Mammary epithelial cell (primary cell): ENCODE data around the gene MED9.

Source experiments
- EZH2 ChIP-seq: IDR thresholded peaks from 2 replicates; pipeline ENCODE4 v1.6.1; 2012; ENCODE audit warnings: low read length, inconsistent platforms, borderline replicate concordance
- TF ChIP-seq, protein P1 (sequence below), 2 donors: IDR thresholded peaks in 1 of 2; conservative IDR thresholded peaks in 1 of 2; 2 replicates each; pipeline ENCODE4 v1.5.1; 2011 to 2012; ENCODE audit warnings: inconsistent platforms in 2 of 2, low read length in 2 of 2, mild to moderate bottlenecking in 2 of 2, control low read depth in 1 of 2, low read depth in 1 of 2; ENCODE audit not compliant: insufficient read depth in 1 of 2; ENCODE audit errors: extremely low read depth in 1 of 2

DNA sequence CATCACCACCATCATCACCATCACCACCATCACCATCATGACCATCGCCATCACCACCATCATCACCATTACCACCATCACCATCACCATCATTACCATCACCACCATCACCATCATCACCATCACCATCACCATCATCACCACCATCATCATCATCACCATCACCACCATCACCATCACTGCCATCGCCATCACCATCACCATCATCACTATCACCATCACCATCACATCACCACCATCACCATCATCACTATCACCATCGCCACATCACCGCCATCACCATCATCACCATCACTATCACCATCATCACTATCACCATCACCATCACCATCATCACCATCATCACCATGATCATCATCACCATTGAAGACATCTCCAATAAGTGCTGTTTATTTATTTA lies 16.8 kb upstream of the MED9 start:
- no peak for TF ChIP-seq EZH2
- TF ChIP-seq, protein P1, sequence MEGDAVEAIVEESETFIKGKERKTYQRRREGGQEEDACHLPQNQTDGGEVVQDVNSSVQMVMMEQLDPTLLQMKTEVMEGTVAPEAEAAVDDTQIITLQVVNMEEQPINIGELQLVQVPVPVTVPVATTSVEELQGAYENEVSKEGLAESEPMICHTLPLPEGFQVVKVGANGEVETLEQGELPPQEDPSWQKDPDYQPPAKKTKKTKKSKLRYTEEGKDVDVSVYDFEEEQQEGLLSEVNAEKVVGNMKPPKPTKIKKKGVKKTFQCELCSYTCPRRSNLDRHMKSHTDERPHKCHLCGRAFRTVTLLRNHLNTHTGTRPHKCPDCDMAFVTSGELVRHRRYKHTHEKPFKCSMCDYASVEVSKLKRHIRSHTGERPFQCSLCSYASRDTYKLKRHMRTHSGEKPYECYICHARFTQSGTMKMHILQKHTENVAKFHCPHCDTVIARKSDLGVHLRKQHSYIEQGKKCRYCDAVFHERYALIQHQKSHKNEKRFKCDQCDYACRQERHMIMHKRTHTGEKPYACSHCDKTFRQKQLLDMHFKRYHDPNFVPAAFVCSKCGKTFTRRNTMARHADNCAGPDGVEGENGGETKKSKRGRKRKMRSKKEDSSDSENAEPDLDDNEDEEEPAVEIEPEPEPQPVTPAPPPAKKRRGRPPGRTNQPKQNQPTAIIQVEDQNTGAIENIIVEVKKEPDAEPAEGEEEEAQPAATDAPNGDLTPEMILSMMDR (conservative IDR thresholded peaks at IDR 0.05 in 1 of 2, IDR thresholded peaks at IDR 0.05 in 1 of 2; ENCODE audit: extremely low read depth in 1 of 2, insufficient read depth in 1 of 2, low read depth in 1 of 2, low read length in 2 of 2) = no peak
